Measurements from ENCODE around the gene BBS9.

DNA sequence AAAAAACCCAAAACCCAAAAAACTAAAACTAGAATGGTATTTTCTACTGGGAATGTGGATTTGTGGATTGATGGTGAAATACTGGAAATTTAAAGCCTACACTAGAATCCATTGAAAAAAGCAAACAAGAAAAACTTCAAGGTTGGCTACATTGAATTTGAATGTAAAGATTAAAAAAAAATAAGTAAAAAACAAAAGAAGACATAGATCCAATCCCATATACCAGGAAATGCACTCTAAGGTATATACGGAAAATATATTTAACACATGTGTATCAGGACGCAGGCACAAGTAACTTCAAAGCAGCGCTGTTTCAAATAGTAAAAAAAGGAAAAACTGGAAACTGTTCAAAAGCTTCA is 754 bp upstream of the BBS9 start:
- no peak for TF ChIP-seq MAZ (IDR thresholded peaks at IDR 0.05; ENCODE audit: borderline replicate concordance, low read depth, low read length)
- TF ChIP-seq, protein P1, sequence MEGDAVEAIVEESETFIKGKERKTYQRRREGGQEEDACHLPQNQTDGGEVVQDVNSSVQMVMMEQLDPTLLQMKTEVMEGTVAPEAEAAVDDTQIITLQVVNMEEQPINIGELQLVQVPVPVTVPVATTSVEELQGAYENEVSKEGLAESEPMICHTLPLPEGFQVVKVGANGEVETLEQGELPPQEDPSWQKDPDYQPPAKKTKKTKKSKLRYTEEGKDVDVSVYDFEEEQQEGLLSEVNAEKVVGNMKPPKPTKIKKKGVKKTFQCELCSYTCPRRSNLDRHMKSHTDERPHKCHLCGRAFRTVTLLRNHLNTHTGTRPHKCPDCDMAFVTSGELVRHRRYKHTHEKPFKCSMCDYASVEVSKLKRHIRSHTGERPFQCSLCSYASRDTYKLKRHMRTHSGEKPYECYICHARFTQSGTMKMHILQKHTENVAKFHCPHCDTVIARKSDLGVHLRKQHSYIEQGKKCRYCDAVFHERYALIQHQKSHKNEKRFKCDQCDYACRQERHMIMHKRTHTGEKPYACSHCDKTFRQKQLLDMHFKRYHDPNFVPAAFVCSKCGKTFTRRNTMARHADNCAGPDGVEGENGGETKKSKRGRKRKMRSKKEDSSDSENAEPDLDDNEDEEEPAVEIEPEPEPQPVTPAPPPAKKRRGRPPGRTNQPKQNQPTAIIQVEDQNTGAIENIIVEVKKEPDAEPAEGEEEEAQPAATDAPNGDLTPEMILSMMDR (conservative IDR thresholded peaks at IDR 0.05; ENCODE audit: low read depth, low read length): no peak
- no peak for TF ChIP-seq CEBPB (IDR thresholded peaks at IDR 0.05; ENCODE audit: low read depth, low read length)
- TF ChIP-seq MXI1 (IDR thresholded peaks at IDR 0.05; ENCODE audit: borderline replicate concordance, low read depth, low read length): no peak
- TF ChIP-seq POLR2A (IDR thresholded peaks at IDR 0.05; ENCODE audit: low read depth, low read length): no peak
- TF ChIP-seq MAFK (IDR thresholded peaks at IDR 0.05; ENCODE audit: low read depth, low read length): no peak
- TF ChIP-seq RCOR1 (IDR thresholded peaks at IDR 0.05; ENCODE audit: insufficient replicate concordance, low read length): no peak
- no peak for TF ChIP-seq SMC3 (IDR thresholded peaks at IDR 0.05; ENCODE audit: low read depth, low read length)
- TF ChIP-seq, protein P2, sequence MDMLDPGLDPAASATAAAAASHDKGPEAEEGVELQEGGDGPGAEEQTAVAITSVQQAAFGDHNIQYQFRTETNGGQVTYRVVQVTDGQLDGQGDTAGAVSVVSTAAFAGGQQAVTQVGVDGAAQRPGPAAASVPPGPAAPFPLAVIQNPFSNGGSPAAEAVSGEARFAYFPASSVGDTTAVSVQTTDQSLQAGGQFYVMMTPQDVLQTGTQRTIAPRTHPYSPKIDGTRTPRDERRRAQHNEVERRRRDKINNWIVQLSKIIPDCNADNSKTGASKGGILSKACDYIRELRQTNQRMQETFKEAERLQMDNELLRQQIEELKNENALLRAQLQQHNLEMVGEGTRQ (IDR thresholded peaks at IDR 0.05; ENCODE audit: low read depth, low read length): no peak
- no peak for TF ChIP-seq FOS (IDR thresholded peaks at IDR 0.05; ENCODE audit: low read depth, low read length)
- TF ChIP-seq, protein P3, sequence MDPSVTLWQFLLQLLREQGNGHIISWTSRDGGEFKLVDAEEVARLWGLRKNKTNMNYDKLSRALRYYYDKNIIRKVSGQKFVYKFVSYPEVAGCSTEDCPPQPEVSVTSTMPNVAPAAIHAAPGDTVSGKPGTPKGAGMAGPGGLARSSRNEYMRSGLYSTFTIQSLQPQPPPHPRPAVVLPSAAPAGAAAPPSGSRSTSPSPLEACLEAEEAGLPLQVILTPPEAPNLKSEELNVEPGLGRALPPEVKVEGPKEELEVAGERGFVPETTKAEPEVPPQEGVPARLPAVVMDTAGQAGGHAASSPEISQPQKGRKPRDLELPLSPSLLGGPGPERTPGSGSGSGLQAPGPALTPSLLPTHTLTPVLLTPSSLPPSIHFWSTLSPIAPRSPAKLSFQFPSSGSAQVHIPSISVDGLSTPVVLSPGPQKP (IDR thresholded peaks at IDR 0.05; ENCODE audit: borderline replicate concordance, low read depth, low read length): no peak
- TF ChIP-seq CHD1 (IDR thresholded peaks at IDR 0.05; ENCODE audit: low read depth, low read length): no peak
- no peak for TF ChIP-seq RFX5 (IDR thresholded peaks at IDR 0.05; ENCODE audit: low read depth, low read length)
